Measurements from ENCODE around the gene BFSP1.

The BFSP1 gene

GRCh38 chr20:17520583-17520982, 10.6 kb downstream of the BFSP1 start:
- no peak for DNase-seq (ENCODE audit: low spot score)

- DNase-seq (ENCODE audit: low spot score) = no peak
These were observed 11.4 kb downstream of the BFSP1 start for GRCh38 chr20:17519606-17520285.

GRCh38 chr20:17518339-17519052, 12.7 kb downstream of the BFSP1 start:
- DNase-seq (ENCODE audit: low spot score) = no peak

GRCh38 chr20:17515053-17515452, 16.1 kb downstream of the BFSP1 start:
- no peak for DNase-seq (ENCODE audit: low spot score)

GRCh38 chr20:17513939-17514338, 17.2 kb downstream of the BFSP1 start:
- no peak for DNase-seq (ENCODE audit: low spot score)

- no peak for DNase-seq (ENCODE audit: low spot score)
These were observed 19.8 kb downstream of the BFSP1 start for GRCh38 chr20:17511401-17511800.

GRCh38 chr20:17510548-17510947, 20.6 kb downstream of the BFSP1 start:
- DNase-seq (ENCODE audit: low spot score) = no peak

- no peak for DNase-seq (ENCODE audit: low spot score)
These were observed 22.4 kb downstream of the BFSP1 start for GRCh38 chr20:17508756-17509155.

- DNase-seq (ENCODE audit: low spot score) = no peak
These were observed 23.6 kb downstream of the BFSP1 start for GRCh38 chr20:17507531-17507930.

GRCh38 chr20:17507032-17507431, 24.1 kb downstream of the BFSP1 start:
- DNase-seq (ENCODE audit: low spot score) = peak; percentile 17

- peak; percentile 58 for DNase-seq (ENCODE audit: low spot score)
These were observed 25.3 kb downstream of the BFSP1 start for GRCh38 chr20:17505636-17506517.

- peak; percentile 84 for DNase-seq (ENCODE audit: low spot score)
These were observed 26.1 kb downstream of the BFSP1 start for GRCh38 chr20:17504898-17505635.

GRCh38 chr20:17504066-17504897, 26.9 kb downstream of the BFSP1 start:
- DNase-seq (ENCODE audit: low spot score) = no peak

- DNase-seq (ENCODE audit: low spot score) = peak; percentile 21
These were observed 27.7 kb downstream of the BFSP1 start for GRCh38 chr20:17503301-17504065.

- DNase-seq (ENCODE audit: low spot score) = no peak
These were observed 29.1 kb downstream of the BFSP1 start for GRCh38 chr20:17502105-17502504.

GRCh38 chr20:17501701-17502100, 29.5 kb downstream of the BFSP1 start:
- DNase-seq (ENCODE audit: low spot score) = no peak

- no peak for DNase-seq (ENCODE audit: low spot score)
These were observed 30.4 kb downstream of the BFSP1 start for GRCh38 chr20:17500826-17501225.

- DNase-seq (ENCODE audit: low spot score) = no peak
These were observed 30.9 kb downstream of the BFSP1 start for GRCh38 chr20:17500271-17500670.

- no peak for DNase-seq (ENCODE audit: low spot score)
These were observed 32.1 kb downstream of the BFSP1 start for GRCh38 chr20:17499041-17499440.

- DNase-seq (ENCODE audit: low spot score) = no peak
These were observed 32.5 kb downstream of the BFSP1 start for GRCh38 chr20:17498641-17499040.

Data from hematopoietic multipotent progenitor cell treated with erythropoietin and hydrocortisone succinate and interleukin-3 and kit ligand, for 15 days (in vitro differentiated cells).